Sigmoid colon (tissue), 4 donors: Measurements from ENCODE around the gene WDR74.

Experiments used
- EP300 ChIP-seq, 4 donors: sonication (generic); formaldehyde crosslinking; IDR thresholded peaks; one replicate each; pipeline ENCODE4 v1.6.1; 2017; ENCODE audit warnings: antibody characterized with exemption in 4 of 4
- POLR2AphosphoS5 ChIP-seq, 4 donors: sonication (generic); formaldehyde crosslinking; IDR thresholded peaks; one replicate each; pipeline ENCODE4 v1.6.1; 2017; ENCODE audit warnings: antibody characterized with exemption in 4 of 4
- TF ChIP-seq, protein P1 (sequence below), 4 experiments: fragments of 450-650 bp in 3 of 4; fragments of 200-600 bp in 1 of 4; IDR thresholded peaks; one replicate each; pipeline ENCODE4 v1.5.1; 2016 to 2019; ENCODE audit warnings: antibody characterized with exemption in 4 of 4, mild to moderate bottlenecking in 3 of 4, moderate library complexity in 2 of 4

DNA sequence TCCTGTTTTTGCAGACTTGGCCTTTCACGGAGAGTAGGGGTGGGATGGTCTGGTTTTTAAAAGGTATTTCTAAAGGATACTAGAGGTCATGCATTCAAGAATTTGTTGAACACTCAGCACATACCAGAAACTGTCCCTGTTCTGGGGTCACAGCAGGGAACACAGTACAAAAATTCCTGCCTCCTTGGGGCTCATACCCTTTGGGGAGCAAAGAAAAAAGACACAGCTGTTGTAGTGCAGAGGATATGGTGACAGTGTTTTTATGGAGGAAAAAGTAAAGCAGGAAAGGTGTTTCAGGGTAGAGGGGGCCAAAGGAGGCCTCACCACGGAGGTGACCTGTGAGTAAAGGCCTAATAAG, 49.7 kb upstream of the WDR74 start:
- TF ChIP-seq EP300 (IDR thresholded peaks at IDR 0.05) (no peak), POLR2AphosphoS5 (IDR thresholded peaks at IDR 0.05) (no peak)
- TF ChIP-seq, protein P1, sequence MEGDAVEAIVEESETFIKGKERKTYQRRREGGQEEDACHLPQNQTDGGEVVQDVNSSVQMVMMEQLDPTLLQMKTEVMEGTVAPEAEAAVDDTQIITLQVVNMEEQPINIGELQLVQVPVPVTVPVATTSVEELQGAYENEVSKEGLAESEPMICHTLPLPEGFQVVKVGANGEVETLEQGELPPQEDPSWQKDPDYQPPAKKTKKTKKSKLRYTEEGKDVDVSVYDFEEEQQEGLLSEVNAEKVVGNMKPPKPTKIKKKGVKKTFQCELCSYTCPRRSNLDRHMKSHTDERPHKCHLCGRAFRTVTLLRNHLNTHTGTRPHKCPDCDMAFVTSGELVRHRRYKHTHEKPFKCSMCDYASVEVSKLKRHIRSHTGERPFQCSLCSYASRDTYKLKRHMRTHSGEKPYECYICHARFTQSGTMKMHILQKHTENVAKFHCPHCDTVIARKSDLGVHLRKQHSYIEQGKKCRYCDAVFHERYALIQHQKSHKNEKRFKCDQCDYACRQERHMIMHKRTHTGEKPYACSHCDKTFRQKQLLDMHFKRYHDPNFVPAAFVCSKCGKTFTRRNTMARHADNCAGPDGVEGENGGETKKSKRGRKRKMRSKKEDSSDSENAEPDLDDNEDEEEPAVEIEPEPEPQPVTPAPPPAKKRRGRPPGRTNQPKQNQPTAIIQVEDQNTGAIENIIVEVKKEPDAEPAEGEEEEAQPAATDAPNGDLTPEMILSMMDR (IDR thresholded peaks at IDR 0.05), result no peak
